LNCAP (cell line): ENCODE results near the gene RPL13.

Source experiments
- TF ChIP-seq, protein P1 (sequence below): fragments of 450-650 bp; IDR thresholded peaks from 2 replicates; pipeline ENCODE4 v1.5.1; 2017; ENCODE audit warnings: mild to moderate bottlenecking

The RPL13 gene

DNA sequence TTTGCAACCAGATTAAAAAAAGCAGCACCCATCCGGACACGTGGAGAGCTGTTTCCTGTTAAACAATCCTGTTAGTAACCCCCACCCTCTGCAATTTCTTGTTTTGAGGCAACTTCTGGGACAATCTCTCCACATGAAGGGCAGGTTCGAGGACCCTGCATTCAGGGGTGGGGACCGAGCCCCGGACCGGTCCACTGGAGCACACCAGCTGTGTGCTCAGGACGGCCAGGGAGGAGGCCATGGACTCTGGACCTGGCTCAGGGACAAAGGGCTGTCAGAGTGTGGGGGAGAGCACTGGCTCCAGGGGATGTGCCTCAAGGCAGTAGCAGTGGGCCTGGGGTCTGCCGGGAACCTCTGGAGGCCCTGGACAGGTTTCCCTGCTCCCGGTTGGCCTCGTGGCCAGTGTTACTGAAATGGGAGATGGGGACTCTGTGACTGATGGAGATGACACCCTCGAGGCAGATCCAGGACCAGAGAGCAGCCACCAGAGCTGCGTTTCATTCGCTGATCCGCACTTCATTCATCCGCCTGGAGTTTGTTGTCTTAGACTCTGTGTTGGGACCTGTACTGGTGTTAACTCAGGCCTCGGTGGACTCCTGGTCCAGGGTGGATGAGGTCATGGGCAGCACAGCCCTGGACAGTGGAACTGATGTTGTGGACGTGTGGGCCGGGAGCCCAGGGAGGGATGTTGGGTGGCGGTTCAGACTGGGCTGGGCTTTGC, 12.2 kb downstream of the RPL13 start:
- TF ChIP-seq, protein P1, sequence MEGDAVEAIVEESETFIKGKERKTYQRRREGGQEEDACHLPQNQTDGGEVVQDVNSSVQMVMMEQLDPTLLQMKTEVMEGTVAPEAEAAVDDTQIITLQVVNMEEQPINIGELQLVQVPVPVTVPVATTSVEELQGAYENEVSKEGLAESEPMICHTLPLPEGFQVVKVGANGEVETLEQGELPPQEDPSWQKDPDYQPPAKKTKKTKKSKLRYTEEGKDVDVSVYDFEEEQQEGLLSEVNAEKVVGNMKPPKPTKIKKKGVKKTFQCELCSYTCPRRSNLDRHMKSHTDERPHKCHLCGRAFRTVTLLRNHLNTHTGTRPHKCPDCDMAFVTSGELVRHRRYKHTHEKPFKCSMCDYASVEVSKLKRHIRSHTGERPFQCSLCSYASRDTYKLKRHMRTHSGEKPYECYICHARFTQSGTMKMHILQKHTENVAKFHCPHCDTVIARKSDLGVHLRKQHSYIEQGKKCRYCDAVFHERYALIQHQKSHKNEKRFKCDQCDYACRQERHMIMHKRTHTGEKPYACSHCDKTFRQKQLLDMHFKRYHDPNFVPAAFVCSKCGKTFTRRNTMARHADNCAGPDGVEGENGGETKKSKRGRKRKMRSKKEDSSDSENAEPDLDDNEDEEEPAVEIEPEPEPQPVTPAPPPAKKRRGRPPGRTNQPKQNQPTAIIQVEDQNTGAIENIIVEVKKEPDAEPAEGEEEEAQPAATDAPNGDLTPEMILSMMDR: no peak

DNA sequence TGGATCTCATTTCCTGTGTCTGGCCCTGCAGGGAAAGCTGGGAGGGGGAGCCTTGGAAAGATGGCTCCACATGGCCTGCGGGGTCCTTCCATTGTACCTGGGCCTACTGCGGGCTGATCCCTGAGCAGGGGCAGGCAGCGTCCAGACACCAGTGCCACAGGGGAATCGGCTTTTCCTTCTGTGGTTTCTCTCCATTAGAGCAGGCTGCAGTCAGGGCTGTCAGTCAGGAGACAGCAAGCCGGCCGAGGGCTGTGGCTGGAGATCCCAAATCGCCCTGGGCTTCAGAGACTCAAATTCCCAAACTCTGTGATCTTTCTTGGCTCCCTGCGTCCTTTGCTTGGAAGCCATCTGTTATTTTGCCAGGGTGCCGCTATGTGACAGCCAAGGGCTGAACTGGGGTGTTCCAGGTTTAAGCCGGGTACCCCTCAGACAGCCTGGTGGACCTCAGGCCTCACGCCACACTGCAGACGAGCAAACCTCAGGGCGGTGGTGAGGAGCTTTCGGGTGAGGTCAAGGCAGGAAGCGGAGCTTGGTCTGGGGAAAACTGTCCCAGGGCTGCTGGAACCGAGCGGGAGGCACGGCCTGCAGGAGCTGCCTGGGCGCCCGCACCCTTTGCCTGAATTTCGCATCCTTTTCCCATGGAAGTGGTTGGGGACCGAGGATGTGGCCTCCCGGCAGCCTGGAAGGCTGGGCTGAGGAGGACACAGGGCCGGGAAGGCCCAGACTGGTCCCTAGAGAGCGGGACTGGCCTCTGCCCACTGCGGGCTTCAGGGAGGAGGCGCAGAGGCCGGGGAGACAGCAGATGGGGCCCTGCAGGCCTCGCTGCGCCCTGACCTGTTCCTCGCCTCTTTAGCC, 13.6 kb downstream of the RPL13 start:
- TF ChIP-seq, protein P1: no peak

DNA sequence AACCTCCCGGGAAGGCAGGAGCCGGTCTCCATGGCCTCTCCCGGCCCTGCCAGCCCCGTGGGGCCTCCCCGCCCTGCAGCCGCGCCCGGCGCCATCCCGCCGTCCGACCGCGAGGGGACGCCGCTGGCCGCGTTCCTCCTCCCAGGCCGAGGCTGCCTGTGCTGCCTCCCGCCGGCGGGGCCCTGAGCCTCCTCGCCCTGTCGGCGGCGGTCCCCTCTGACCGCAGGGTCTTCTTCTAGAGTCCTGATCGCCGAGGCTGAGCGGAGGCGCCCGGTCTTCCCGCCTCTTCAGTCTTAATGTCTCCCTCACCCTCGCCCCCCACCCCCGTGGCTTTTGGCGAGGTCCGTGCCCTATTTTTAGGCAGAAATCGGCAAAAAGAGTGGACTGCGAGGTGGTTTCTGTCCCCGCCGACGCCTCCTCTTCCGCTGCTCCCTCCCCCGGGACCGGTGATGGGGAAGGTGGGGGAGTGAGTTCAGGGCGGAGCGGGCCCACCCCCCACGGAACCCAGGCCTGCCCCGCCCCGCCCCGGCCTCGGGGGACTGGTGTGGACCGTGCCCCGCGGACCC, 14.3 kb downstream of the RPL13 start:
- TF ChIP-seq, protein P1: no peak

DNA sequence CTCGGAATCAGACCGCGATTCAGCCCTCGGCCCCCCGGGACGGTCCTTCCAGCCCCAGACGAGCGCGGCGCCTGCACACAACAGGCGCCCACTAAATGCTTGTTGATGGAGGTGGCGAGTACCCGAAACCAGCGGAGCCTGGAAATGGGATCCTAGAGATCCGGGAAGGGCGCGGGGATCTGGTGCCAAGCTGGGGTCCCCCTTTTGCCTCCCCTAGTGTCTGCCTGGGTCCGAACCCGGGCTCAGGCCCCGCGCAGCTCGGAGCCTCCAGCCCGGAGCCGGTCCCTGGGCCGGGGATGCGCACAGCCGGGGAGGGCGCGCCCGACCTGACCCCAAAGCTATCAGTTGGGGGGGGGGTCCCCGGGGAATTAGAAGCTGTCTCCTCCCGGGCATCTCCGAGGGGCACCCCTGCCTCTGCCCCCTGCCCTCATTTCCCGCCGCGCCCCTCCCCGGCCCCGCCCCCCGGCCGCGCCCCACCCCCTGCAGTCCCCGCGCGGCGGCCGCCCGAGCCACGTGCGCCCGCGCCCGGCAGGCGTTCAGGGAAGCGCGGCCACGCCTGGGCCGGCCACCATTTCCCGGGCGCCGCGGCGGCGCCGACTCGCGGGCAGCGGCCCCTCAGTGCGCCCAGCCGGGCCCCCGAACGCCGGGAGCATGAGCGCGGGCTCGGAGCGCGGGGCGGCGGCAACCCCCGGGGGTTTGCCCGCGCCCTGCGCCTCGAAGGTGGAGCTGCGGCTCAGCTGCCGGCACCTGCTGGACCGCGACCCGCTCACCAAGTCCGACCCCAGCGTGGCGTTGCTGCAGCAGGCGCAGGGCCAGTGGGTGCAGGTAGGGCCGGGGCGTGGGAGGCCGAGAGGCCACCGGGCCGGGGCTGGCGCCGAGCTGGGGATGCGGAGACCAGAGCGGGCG, 15.0 kb downstream of the RPL13 start, which contains the start of gene CPNE7:
CPNE7 (plus strand) TSS at position 512 of the 906 bp plus-strand sequence; CDS start at position 652, 140 bp downstream.
- TF ChIP-seq, protein P1: no peak

DNA sequence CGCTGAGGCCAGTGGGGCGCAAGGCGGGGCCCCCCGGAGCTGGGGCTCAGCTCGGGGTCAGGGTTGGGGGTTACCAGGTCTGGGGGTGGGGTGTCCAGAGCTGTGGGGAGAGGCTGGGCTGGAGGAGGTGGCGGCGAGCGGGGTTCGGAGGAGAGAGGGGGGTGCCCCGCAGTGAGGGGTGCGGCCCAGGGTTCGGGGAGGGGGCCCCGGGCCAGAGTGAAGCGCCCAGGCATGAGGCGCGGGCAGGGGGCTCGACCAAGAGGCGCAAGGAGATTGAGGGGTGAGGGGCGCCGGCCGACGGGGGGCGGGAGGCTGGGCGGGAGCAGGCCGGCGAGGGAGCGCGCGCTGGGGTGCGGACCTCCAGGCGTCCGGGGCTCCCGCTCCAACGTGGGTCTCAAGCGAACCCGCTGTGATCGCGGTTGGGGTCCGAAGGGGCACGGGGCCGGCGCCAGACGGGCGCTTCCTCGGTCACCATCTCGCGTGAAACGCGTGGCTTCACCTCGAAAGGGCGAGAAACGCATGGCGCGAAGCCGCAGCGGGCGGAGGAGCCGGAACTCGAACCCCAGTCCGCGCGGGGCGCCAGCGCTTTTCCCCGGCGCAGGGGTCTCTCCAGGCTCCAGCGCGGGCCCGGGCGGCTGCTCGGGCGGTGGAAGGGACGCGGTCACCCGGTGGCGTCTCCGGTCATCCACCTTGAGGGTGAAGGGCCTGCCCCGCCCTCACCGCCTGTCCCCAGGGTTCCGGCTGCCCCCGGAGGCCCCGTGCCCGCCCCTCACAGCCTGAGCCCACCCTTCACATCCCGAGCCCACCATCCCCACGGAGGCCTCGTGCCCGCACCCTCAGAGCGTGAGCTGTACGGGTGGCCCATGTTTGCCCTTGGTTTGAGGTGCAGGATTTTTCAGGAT, 15.9 kb downstream of the RPL13 start:
- TF ChIP-seq, protein P1: no peak

DNA sequence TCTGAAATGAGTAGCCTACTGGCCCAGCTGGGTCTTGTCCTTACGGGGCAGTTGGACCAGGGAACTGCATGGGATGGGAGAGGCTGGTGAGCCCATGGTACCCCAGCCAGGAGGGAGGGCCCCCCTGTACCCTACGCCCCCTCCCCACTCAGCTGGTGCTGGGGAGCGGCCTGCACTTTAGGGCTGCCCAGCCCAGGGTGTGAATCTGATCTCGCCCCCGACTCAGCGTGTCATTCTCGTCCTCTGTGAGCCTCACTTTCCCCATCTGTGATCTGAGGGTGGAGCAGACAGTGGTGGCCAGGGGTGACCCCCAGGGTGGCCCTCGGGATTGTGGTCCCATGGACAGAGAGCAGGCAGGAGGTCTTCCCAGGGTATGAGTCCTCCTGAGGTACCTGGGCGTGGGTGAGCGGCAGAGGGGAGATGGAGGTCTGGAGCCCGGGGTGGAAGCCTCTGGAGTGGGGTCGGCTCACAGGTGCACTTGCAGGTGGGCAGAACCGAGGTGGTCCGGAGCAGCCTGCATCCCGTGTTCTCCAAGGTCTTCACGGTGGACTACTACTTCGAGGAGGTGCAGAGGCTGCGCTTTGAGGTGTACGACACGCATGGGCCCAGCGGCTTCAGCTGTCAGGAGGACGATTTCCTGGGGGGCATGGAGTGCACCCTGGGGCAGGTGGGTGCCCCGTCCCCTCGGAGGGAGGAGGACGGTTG, 16.7 kb downstream of the RPL13 start:
- TF ChIP-seq, protein P1: no peak
